HepG2 (cell line): Measurements from ENCODE around the gene ELMO2. TPM values are rescaled to one million over a fixed set of nuclear protein-coding genes. Genes with fewer than 3 reads are reported as not detected.

Experiments
- ATAC-seq: fragments of 200-7000 bp; cut with Tn5 transposase; 3 replicates; pipeline ENCODE4 v1.9.1; 2020; ENCODE audit warnings: mild to moderate bottlenecking, moderate library complexity
- BruUV-seq: library from RNA; stranded (reverse); fragments of 400-500 nt; replicated peaks from 2 replicates; lab custom pipeline; 2021; lab: Mats Ljungman, UMichigan
- CTCF ChIA-PET: fragments of 300-600 bp; formaldehyde crosslinking; extraction: SDS; loops from one replicate; lab custom pipeline; 2021; ENCODE audit warnings: low total read pairs, inconsistent platforms, low intra/inter-chr PET ratio; lab: Yijun Ruan, JAX
- POLR2A ChIA-PET: fragments of 350-600 bp; sonication (Branson Sonifier 250); formaldehyde crosslinking; loops from one replicate; lab custom pipeline; 2020; ENCODE audit warnings: antibody characterized with exemption, inconsistent platforms; lab: Yijun Ruan, JAX
- DNase-seq: peaks from one replicate; pipeline ENCODE4 v3.0.0-alpha.2; 2015; ENCODE audit warnings: low spot score
- FAIRE-seq: peaks from 3 replicates; lab custom pipeline; 2011; peaks lifted over from hg19 to GRCh38; lab: Jason Lieb, UNC
- H2AFZ ChIP-seq: one replicate; pipeline ENCODE4 v1.6.1; 2011; ENCODE audit warnings: low read length, inconsistent platforms
- H3K27ac ChIP-seq: fragments of 300-600 bp; 3 replicates; pipeline ENCODE4 v1.8.0; 2011; ENCODE audit warnings: mixed run types, mild to moderate bottlenecking, mixed read lengths, low read length, inconsistent platforms; ENCODE audit not compliant: insufficient read depth; ENCODE audit errors: extremely low read length
- H3K27me3 ChIP-seq, 2 experiments: fragments of 200-600 bp in 1 of 2; 2 replicates in 1 of 2; 3 replicates in 1 of 2; pipeline versions ENCODE4 v1.6.0 to v1.8.0; 2011; ENCODE audit warnings: low read length in 2 of 2, mild to moderate bottlenecking in 2 of 2, moderate library complexity in 2 of 2, inconsistent platforms in 1 of 2; ENCODE audit not compliant: insufficient read depth in 2 of 2, control insufficient read depth in 1 of 2
- H3K36me3 ChIP-seq, 2 experiments: fragments of 200-600 bp in 1 of 2; replicated peaks in 1 of 2; 2 replicates in 1 of 2; 3 replicates in 1 of 2; pipeline versions ENCODE4 v1.5.1 to v1.8.0; 2011; ENCODE audit warnings: low read length in 2 of 2, inconsistent platforms in 1 of 2; ENCODE audit not compliant: insufficient read depth in 2 of 2, control insufficient read depth in 1 of 2
- H3K4me1 ChIP-seq: 2 replicates; pipeline ENCODE4 v1.5.1; 2012; ENCODE audit warnings: low read length, inconsistent platforms; ENCODE audit not compliant: insufficient read depth
- H3K4me2 ChIP-seq: 2 replicates; pipeline ENCODE4 v1.6.0; 2011; ENCODE audit warnings: low read depth, low read length, inconsistent platforms
- H3K4me3 ChIP-seq, 3 experiments: fragments of 200-600 bp in 1 of 3; sonication (generic), shearing (Covaris generic) in 1 of 3; replicated peaks in 1 of 3; 2 replicates each; pipeline ENCODE4 v1.5.1; 2011 to 2016; ENCODE audit warnings: low read length in 3 of 3, inconsistent platforms in 2 of 3, low read depth in 2 of 3, mild to moderate bottlenecking in 2 of 3, control low read depth in 1 of 3, mixed read lengths in 1 of 3; ENCODE audit not compliant: insufficient read depth in 1 of 3
- H3K79me2 ChIP-seq: one replicate; pipeline ENCODE4 v1.6.1; 2011; ENCODE audit warnings: low read length, inconsistent platforms; ENCODE audit not compliant: insufficient read depth
- H3K9ac ChIP-seq: 2 replicates; pipeline ENCODE4 v1.6.0; 2011; ENCODE audit warnings: mild to moderate bottlenecking, low read depth, low read length, inconsistent platforms; ENCODE audit not compliant: insufficient read depth
- H3K9me3 ChIP-seq: 2 replicates; pipeline ENCODE4 v1.5.1; 2012; ENCODE audit warnings: mild to moderate bottlenecking, low read length
- H4K20me1 ChIP-seq: 2 replicates; pipeline ENCODE4 v1.6.0; 2011; ENCODE audit warnings: inconsistent platforms, mild to moderate bottlenecking, low read length, moderate library complexity; ENCODE audit not compliant: insufficient read depth
- HNRNPL ChIP-seq: fragments of 200-400 bp; formaldehyde crosslinking; IDR thresholded peaks from 2 replicates; pipeline ENCODE4 v1.6.1; 2017; ENCODE audit warnings: mild to moderate bottlenecking, low read depth, low read length
- NR2C2 ChIP-seq: sonication (generic); formaldehyde crosslinking; IDR thresholded peaks from 2 replicates; pipeline ENCODE4 v1.4.0; 2020; ENCODE audit warnings: missing genetic modification reagents, mild to moderate bottlenecking, moderate library complexity, borderline replicate concordance
- RAD21 ChIP-seq: fragments of 450-650 bp; formaldehyde crosslinking; IDR thresholded peaks from 2 replicates; pipeline ENCODE4 v1.5.0; 2020; ENCODE audit warnings: mild to moderate bottlenecking
- ZFP36L2 ChIP-seq: sonication (generic); formaldehyde crosslinking; IDR thresholded peaks from 2 replicates; pipeline ENCODE4 v1.4.0; 2020; ENCODE audit warnings: missing genetic modification reagents
- ZNF264 ChIP-seq: sonication (generic); formaldehyde crosslinking; IDR thresholded peaks from 2 replicates; pipeline ENCODE4 v1.4.0; 2020; ENCODE audit warnings: missing genetic modification reagents
- WGBS: methylation state at CpG from one replicate; pipeline ENCODE4 v1.1.6; 2017; ENCODE audit warnings: low lambda C conversion rate; 5-methylcytosine and 5-hydroxymethylcytosine counted together
- in situ Hi-C: cut with HindIII; loops from 2 replicates; pipeline ENCODE4 v1.10.0; 2017; ENCODE audit warnings: low pct_unique_long_range_greater_than_20kb; ENCODE audit not compliant: extremely low pct_ligation_motif_present
- intact Hi-C: fragments of 100-400 bp; cut with micrococcal nuclease; formaldehyde crosslinking; loops from one replicate; pipeline ENCODE4 v1.10.0; 2022; ENCODE audit not compliant: unreplicated experiment
- polyA plus RNA-seq, 8 experiments: library from polyadenylated mRNA; depleted of rRNA in 3 of 8; stranded (reverse) in 7 of 8; unstranded in 1 of 8; fragments of >200 nt; fragmentation: Illumina TruSeq in 4 of 8; extraction: Trizol in 4 of 8; gene quantifications; 2 replicates each; pipeline versions ENCODE4 v1.2.1 to v1.2.3, GENCODE V29; 2011 to 2016; ENCODE audit warnings: low read depth in 4 of 8, missing spikeins in 1 of 8, mixed read lengths in 1 of 8; ENCODE audit not compliant: insufficient read depth in 1 of 8
- total RNA-seq, 5 experiments: library from RNA; depleted of rRNA; stranded (reverse); fragments of >200 nt; fragmentation: Illumina TruSeq; extraction: Trizol; gene quantifications; 2 replicates each; pipeline ENCODE4 v1.2.3, GENCODE V29; 2016; ENCODE audit warnings: low read depth in 1 of 5
- TF ChIP-seq, protein P1 (sequence below): sonication (generic); formaldehyde crosslinking; IDR thresholded peaks from 2 replicates; pipeline ENCODE4 v1.5.1; 2020; ENCODE audit warnings: missing genetic modification reagents, mild to moderate bottlenecking, borderline replicate concordance
- TF ChIP-seq, protein P2 (sequence below): sonication (generic); formaldehyde crosslinking; IDR thresholded peaks from 2 replicates; pipeline ENCODE4 v1.4.0; 2020; ENCODE audit warnings: missing genetic modification reagents

The ELMO2 gene
- total and polyA plus RNA-seq, 2 of the 13 experiments (the other 11 are each of a cell fraction or from before 2014, with no cell fraction given) = 30.6 to 35.7 TPM

DNA sequence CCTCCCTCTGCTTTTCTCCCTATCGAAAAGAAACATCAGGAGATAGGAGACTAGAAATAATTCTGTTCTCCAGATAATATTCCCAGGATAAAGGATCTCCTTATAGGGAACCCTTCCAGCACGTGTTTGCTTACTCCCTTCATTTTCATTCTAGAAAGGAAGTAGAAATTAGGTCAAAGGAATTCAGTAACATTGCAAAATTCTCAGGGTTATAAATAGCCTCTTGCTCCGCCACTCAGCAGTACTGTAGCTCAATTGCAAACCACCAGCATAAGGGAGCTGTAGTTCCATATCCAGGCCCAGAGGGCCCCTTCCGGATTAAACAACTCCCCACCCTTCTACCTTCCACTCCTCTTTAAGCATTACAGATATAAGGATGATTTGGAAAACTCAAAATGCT, 6.2 kb downstream of the ELMO2 start:
- Histone ChIP-seq H3K27me3 (no peaks in the 10 kb centered on the region), H3K4me2 (no peak overlapping the region), H3K79me2 (peaks cover 53% of the 10 kb centered on the region), H3K9ac (no peak overlapping the region), H4K20me1 (peaks cover 10% of the 10 kb centered on the region), H3K27ac (no peak overlapping the region), H3K36me3 (peaks cover 4 to 28% of the 10 kb centered on the region in 2 experiments; a peak in 4 of 5 replicates), H3K4me1 (peaks cover 46% of the 10 kb centered on the region), H2AFZ (no peak overlapping the region), H3K9me3 (no peaks in the 10 kb centered on the region), H3K4me3 (no peak overlapping the region)
- BruUV-seq = no TSS peak
- no peak for FAIRE-seq
- WGBS = 91% methylated on average over 4 of the region's 4 CpGs
- no peak for DNase-seq
- POLR2A ChIA-PET = interaction anchor here (0.9 kb wide), 1 partner anchor 36 kb away, joined by 3 read pairs; no protein-coding TSS in a partner anchor
- ATAC-seq = no peak; the same call in 2 of the 3 replicates
- intact Hi-C loops (no loop called here), in situ Hi-C loops (no loop called here)
- CTCF ChIA-PET = no interaction called here
- TF ChIP-seq RAD21 = no peak
- TF ChIP-seq, protein P1, sequence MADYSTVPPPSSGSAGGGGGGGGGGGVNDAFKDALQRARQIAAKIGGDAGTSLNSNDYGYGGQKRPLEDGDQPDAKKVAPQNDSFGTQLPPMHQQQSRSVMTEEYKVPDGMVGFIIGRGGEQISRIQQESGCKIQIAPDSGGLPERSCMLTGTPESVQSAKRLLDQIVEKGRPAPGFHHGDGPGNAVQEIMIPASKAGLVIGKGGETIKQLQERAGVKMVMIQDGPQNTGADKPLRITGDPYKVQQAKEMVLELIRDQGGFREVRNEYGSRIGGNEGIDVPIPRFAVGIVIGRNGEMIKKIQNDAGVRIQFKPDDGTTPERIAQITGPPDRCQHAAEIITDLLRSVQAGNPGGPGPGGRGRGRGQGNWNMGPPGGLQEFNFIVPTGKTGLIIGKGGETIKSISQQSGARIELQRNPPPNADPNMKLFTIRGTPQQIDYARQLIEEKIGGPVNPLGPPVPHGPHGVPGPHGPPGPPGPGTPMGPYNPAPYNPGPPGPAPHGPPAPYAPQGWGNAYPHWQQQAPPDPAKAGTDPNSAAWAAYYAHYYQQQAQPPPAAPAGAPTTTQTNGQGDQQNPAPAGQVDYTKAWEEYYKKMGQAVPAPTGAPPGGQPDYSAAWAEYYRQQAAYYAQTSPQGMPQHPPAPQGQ (CRISPR knock-in tag) = no peak
- no peak for TF ChIP-seq ZNF264 (CRISPR knock-in tag)
- TF ChIP-seq HNRNPL = no peak
- TF ChIP-seq, protein P2, sequence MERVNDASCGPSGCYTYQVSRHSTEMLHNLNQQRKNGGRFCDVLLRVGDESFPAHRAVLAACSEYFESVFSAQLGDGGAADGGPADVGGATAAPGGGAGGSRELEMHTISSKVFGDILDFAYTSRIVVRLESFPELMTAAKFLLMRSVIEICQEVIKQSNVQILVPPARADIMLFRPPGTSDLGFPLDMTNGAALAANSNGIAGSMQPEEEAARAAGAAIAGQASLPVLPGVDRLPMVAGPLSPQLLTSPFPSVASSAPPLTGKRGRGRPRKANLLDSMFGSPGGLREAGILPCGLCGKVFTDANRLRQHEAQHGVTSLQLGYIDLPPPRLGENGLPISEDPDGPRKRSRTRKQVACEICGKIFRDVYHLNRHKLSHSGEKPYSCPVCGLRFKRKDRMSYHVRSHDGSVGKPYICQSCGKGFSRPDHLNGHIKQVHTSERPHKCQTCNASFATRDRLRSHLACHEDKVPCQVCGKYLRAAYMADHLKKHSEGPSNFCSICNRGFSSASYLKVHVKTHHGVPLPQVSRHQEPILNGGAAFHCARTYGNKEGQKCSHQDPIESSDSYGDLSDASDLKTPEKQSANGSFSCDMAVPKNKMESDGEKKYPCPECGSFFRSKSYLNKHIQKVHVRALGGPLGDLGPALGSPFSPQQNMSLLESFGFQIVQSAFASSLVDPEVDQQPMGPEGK = no peak
- no peak for TF ChIP-seq NR2C2 (CRISPR knock-in tag)
- no peak for TF ChIP-seq ZFP36L2 (CRISPR knock-in tag)
